H1 (cell line): Measurements from ENCODE around the gene PRMT3. TPM values are rescaled to one million over a fixed set of nuclear protein-coding genes. Genes with fewer than 3 reads are reported as not detected.

Source experiments
- CTCF ChIA-PET: fragments of 300-600 bp; sonication (Branson Sonifier 250); formaldehyde crosslinking; loops from one replicate; lab custom pipeline; 2021; ENCODE audit not compliant: partially characterized antibody; lab: Charles Lee
- POLR2A ChIA-PET: fragments of 300-600 bp; sonication (Branson Sonifier 250); formaldehyde crosslinking; loops from one replicate; lab custom pipeline; 2021; ENCODE audit warnings: inconsistent platforms; ENCODE audit not compliant: partially characterized antibody; lab: Charles Lee
- DNase-seq, 2 experiments: peaks; one replicate each; pipeline versions ENCODE4 v3.0.0 to v3.0.0-alpha.2; 2010 to 2022; ENCODE audit warnings: low spot score in 2 of 2, low read depth in 1 of 2, mixed read lengths in 1 of 2
- FAIRE-seq: peaks from 2 replicates; lab custom pipeline; 2011; peaks lifted over from hg19 to GRCh38; lab: Jason Lieb, UNC
- H2AFZ ChIP-seq: 2 replicates; pipeline ENCODE4 v1.8.1; 2012; ENCODE audit warnings: low read length, inconsistent platforms
- H2AK5ac ChIP-seq: 2 replicates; pipeline ENCODE4 v1.6.1; 2013; ENCODE audit warnings: low read depth, low read length
- H2BK120ac ChIP-seq: replicated peaks from 2 replicates; pipeline ENCODE3; 2013; ENCODE audit warnings: low read depth, low read length, inconsistent platforms
- H2BK12ac ChIP-seq: 2 replicates; pipeline ENCODE4 v1.6.1; 2013; ENCODE audit warnings: low read depth, low read length
- H2BK15ac ChIP-seq: 2 replicates; pipeline ENCODE4 v1.6.1; 2013; ENCODE audit warnings: low read length
- H2BK20ac ChIP-seq: 2 replicates; pipeline ENCODE4 v1.6.1; 2013; ENCODE audit warnings: low read length
- H2BK5ac ChIP-seq: 2 replicates; pipeline ENCODE4 v1.6.1; 2013; ENCODE audit warnings: low read depth, low read length
- H3K14ac ChIP-seq: 2 replicates; pipeline ENCODE4 v1.6.1; 2013; ENCODE audit warnings: inconsistent platforms; ENCODE audit not compliant: insufficient read length
- H3K18ac ChIP-seq: 2 replicates; pipeline ENCODE4 v1.6.1; 2013; ENCODE audit warnings: low read length; ENCODE audit errors: extremely low read depth
- H3K23ac ChIP-seq: 2 replicates; pipeline ENCODE4 v1.6.1; 2013; ENCODE audit warnings: inconsistent platforms; ENCODE audit not compliant: insufficient read length
- H3K23me2 ChIP-seq: 2 replicates; pipeline ENCODE4 v1.6.1; 2013; ENCODE audit warnings: low read depth, low read length
- H3K27ac ChIP-seq: 2 replicates; pipeline ENCODE4 v1.6.1; 2011; ENCODE audit warnings: low read depth, low read length, inconsistent platforms
- H3K27me3 ChIP-seq, 4 experiments: replicated peaks in 1 of 4; 1 replicate in 1 of 4; 2 replicates in 3 of 4; pipeline versions ENCODE4 v1.6.1 to v1.8.1; 2011 to 2013; ENCODE audit warnings: low read length in 3 of 4, mild to moderate bottlenecking in 3 of 4, inconsistent platforms in 2 of 4, mixed read lengths in 2 of 4, moderate library complexity in 1 of 4; ENCODE audit not compliant: control insufficient read depth in 3 of 4, insufficient read depth in 3 of 4; ENCODE audit errors: extremely low read depth in 1 of 4
- H3K36me3 ChIP-seq, 4 experiments: 2 replicates each; pipeline versions ENCODE4 v1.6.1 to v1.8.1; 2011 to 2013; ENCODE audit warnings: mild to moderate bottlenecking in 4 of 4, low read length in 3 of 4, moderate library complexity in 2 of 4, control low read depth in 1 of 4, inconsistent platforms in 1 of 4; ENCODE audit not compliant: insufficient read depth in 4 of 4, control insufficient read depth in 2 of 4
- H3K4ac ChIP-seq: replicated peaks from 2 replicates; pipeline ENCODE3; 2013; ENCODE audit warnings: low read length, low read depth, mixed read lengths, inconsistent platforms; ENCODE audit not compliant: insufficient read length
- H3K4me1 ChIP-seq, 4 experiments: replicated peaks in 1 of 4; 1 replicate in 1 of 4; 2 replicates in 3 of 4; pipeline versions ENCODE4 v1.6.1 to v1.8.1; 2011 to 2013; ENCODE audit warnings: low read length in 3 of 4, inconsistent platforms in 2 of 4, mixed read lengths in 1 of 4; ENCODE audit not compliant: insufficient read depth in 4 of 4, control insufficient read depth in 3 of 4
- H3K4me2 ChIP-seq, 2 experiments: 2 replicates each; pipeline versions ENCODE4 v1.6.1 to v1.8.1; 2011 to 2013; ENCODE audit warnings: low read depth in 2 of 2, low read length in 2 of 2, control low read depth in 1 of 2, inconsistent platforms in 1 of 2, mild to moderate bottlenecking in 1 of 2; ENCODE audit not compliant: insufficient read depth in 1 of 2
- H3K4me3 ChIP-seq, 4 experiments: fragments of 200-600, 300-600 bp in 1 of 4; sonication (generic), shearing (Covaris generic), sonication (Bioruptor Twin) in 1 of 4; 2 replicates each; pipeline versions ENCODE4 v1.5.1 to v1.8.1; 2011 to 2016; ENCODE audit warnings: low read length in 4 of 4, low read depth in 3 of 4, control low read depth in 2 of 4, inconsistent platforms in 2 of 4, mild to moderate bottlenecking in 2 of 4, mixed read lengths in 1 of 4, moderate library complexity in 1 of 4; ENCODE audit not compliant: insufficient read depth in 2 of 4; ENCODE audit errors: extremely low read depth in 1 of 4
- H3K56ac ChIP-seq: replicated peaks from 2 replicates; pipeline ENCODE3; 2013; ENCODE audit warnings: low read depth, mild to moderate bottlenecking, mixed read lengths, low read length, inconsistent platforms; ENCODE audit not compliant: insufficient read length
- H3K79me1 ChIP-seq: 2 replicates; pipeline ENCODE4 v1.6.1; 2013; ENCODE audit warnings: low read depth, low read length, control low read depth
- H3K79me2 ChIP-seq, 2 experiments: 2 replicates each; pipeline versions ENCODE4 v1.6.1 to v1.8.1; 2012 to 2013; ENCODE audit warnings: low read length in 2 of 2, mild to moderate bottlenecking in 2 of 2, inconsistent platforms in 1 of 2; ENCODE audit not compliant: insufficient read depth in 2 of 2, control insufficient read depth in 1 of 2
- H3K9ac ChIP-seq, 4 experiments: replicated peaks in 1 of 4; 1 replicate in 1 of 4; 2 replicates in 3 of 4; pipeline versions ENCODE4 v1.6.1 to v1.8.1; 2011 to 2013; ENCODE audit warnings: low read depth in 3 of 4, low read length in 3 of 4, control low read depth in 2 of 4, mild to moderate bottlenecking in 2 of 4, moderate library complexity in 2 of 4, inconsistent platforms in 1 of 4; ENCODE audit errors: extremely low read depth in 1 of 4
- H3K9me3 ChIP-seq, 2 experiments: 2 replicates each; pipeline versions ENCODE4 v1.6.1 to v1.8.1; 2012 to 2013; ENCODE audit warnings: mild to moderate bottlenecking in 2 of 2, moderate library complexity in 2 of 2, control low read depth in 1 of 2, inconsistent platforms in 1 of 2, low read depth in 1 of 2, low read length in 1 of 2, mixed read lengths in 1 of 2; ENCODE audit not compliant: insufficient read depth in 2 of 2
- H4K20me1 ChIP-seq, 2 experiments: replicated peaks in 1 of 2; 2 replicates each; pipeline versions ENCODE3 to v1.8.1; 2011 to 2013; ENCODE audit warnings: inconsistent platforms in 2 of 2, low read length in 2 of 2, mild to moderate bottlenecking in 1 of 2; ENCODE audit not compliant: insufficient read depth in 2 of 2, control insufficient read depth in 1 of 2
- H4K5ac ChIP-seq: 2 replicates; pipeline ENCODE4 v1.6.1; 2013; ENCODE audit warnings: low read length, low read depth, mixed read lengths, inconsistent platforms; ENCODE audit not compliant: insufficient read length
- H4K8ac ChIP-seq: 2 replicates; pipeline ENCODE4 v1.8.0; 2013; ENCODE audit warnings: mild to moderate bottlenecking, moderate library complexity, low read length, inconsistent platforms; ENCODE audit not compliant: insufficient read depth; ENCODE audit errors: extremely low read depth
- H4K91ac ChIP-seq: replicated peaks from 2 replicates; pipeline ENCODE3; 2013; ENCODE audit warnings: low read length, mixed read lengths, inconsistent platforms; ENCODE audit not compliant: insufficient read length
- BRCA1 ChIP-seq: IDR thresholded peaks from 2 replicates; pipeline ENCODE4 v1.6.1; 2012; ENCODE audit warnings: low read depth, low read length, improper control_type of control experiment
- CREB1 ChIP-seq: IDR thresholded peaks from 2 replicates; pipeline ENCODE4 v1.6.1; 2012; ENCODE audit warnings: inconsistent platforms
- CTCF ChIP-seq, 3 experiments: IDR thresholded peaks; 1 replicate in 2 of 3; 2 replicates in 1 of 3; pipeline versions ENCODE4 v1.5.1 to v1.6.1; 2011; ENCODE audit warnings: low read length in 3 of 3, mild to moderate bottlenecking in 3 of 3, inconsistent platforms in 2 of 3, low read depth in 1 of 3, moderate library complexity in 1 of 3; ENCODE audit not compliant: insufficient read depth in 1 of 3; ENCODE audit errors: control extremely low read depth in 1 of 3
- GTF2F1 ChIP-seq: IDR thresholded peaks from 2 replicates; pipeline ENCODE4 v1.6.1; 2012; ENCODE audit warnings: low read depth, low read length, improper control_type of control experiment, borderline replicate concordance
- HDAC6 ChIP-seq: IDR thresholded peaks from one replicate; pipeline ENCODE4 v1.7.1; 2012; ENCODE audit warnings: low read depth, mild to moderate bottlenecking, inconsistent platforms, low read length, moderate library complexity
- RBBP5 ChIP-seq: IDR thresholded peaks from 2 replicates; pipeline ENCODE4 v1.7.1; 2012; ENCODE audit warnings: low read depth, mild to moderate bottlenecking, inconsistent platforms, low read length, moderate library complexity, borderline replicate concordance
- RXRA ChIP-seq: IDR thresholded peaks from 2 replicates; pipeline ENCODE4 v1.6.1; 2011; ENCODE audit warnings: low read depth, mild to moderate bottlenecking, low read length, moderate library complexity; ENCODE audit not compliant: insufficient read depth
- SP2 ChIP-seq: IDR thresholded peaks from 2 replicates; pipeline ENCODE4 v1.6.1; 2012; ENCODE audit warnings: mild to moderate bottlenecking, low read length, inconsistent platforms
- SP4 ChIP-seq: IDR thresholded peaks from 2 replicates; pipeline ENCODE4 v1.6.1; 2012; ENCODE audit warnings: low read length, inconsistent platforms
- SUZ12 ChIP-seq: fragments of 200-600 bp; sonication (generic); IDR thresholded peaks from 2 replicates; pipeline ENCODE4 v1.6.1; 2012; ENCODE audit warnings: mild to moderate bottlenecking, inconsistent platforms, low read length, moderate library complexity, mixed read lengths
- TEAD4 ChIP-seq: IDR thresholded peaks from 2 replicates; pipeline ENCODE4 v1.6.1; 2012; ENCODE audit warnings: low read depth, low read length, inconsistent platforms, mixed read lengths
- YY1 ChIP-seq: IDR thresholded peaks from 2 replicates; pipeline ENCODE4 v1.6.1; 2011; ENCODE audit warnings: low read depth, mild to moderate bottlenecking, low read length
- ZNF274 ChIP-seq: IDR thresholded peaks from 2 replicates; pipeline ENCODE4 v1.7.0; 2012; ENCODE audit warnings: low read length, borderline replicate concordance; ENCODE audit errors: extremely low read depth
- WGBS, 2 experiments: shearing (Covaris generic) in 1 of 2; methylation state at CpG; one replicate each; pipeline versions ENCODE4 v1.1.6 to v1.1.7; 2013 to 2015; ENCODE audit warnings: low lambda C conversion rate in 2 of 2, mixed read lengths in 2 of 2, inconsistent platforms in 1 of 2, low coverage in 1 of 2, missing lambda C conversion rate in 1 of 2; ENCODE audit not compliant: insufficient replicate concordance in 2 of 2, insufficient coverage in 1 of 2, insufficient read length in 1 of 2; ENCODE audit errors: extremely low coverage in 1 of 2, missing lambda C conversion rate in 1 of 2; 5-methylcytosine and 5-hydroxymethylcytosine counted together
- polyA plus RNA-seq, 7 experiments: library from polyadenylated mRNA; depleted of rRNA in 3 of 7; stranded (reverse) in 5 of 7; unstranded in 2 of 7; fragments of >200 nt in 5 of 7; fragments of 200-250 nt in 2 of 7; gene quantifications; 1 replicate in 5 of 7; 2 replicates in 1 of 7; 4 replicates in 1 of 7; pipeline versions ENCODE4 v1.2.1 to v1.2.3, GENCODE V29; 2011 to 2013; ENCODE audit warnings: missing spikeins in 2 of 7, mixed read lengths in 2 of 7
- total RNA-seq: library from RNA; stranded (reverse); fragmentation: NEBNext Ultra II Directional; extraction: Animal tissue kit (Norgen Biotek cat#: 25700); gene quantifications from 2 replicates; pipeline ENCODE4 v1.2.1, GENCODE V29; 2021

The PRMT3 gene
- total and polyA plus RNA-seq, 2 of the 8 experiments (the other 6 are each of a cell fraction or from before 2014, with no cell fraction given): 11.2 to 26.5 TPM

- no peak for FAIRE-seq
Observed at GRCh38 chr11:20511982-20512381, 124.5 kb downstream of the PRMT3 start.

More at GRCh38 chr11:20511982-20512381, 124.5 kb downstream of the PRMT3 start:
- POLR2A ChIA-PET: interaction anchor here (1.4 to 1.6 kb wide), 2 partner anchors 10 to 35 kb away, joined by 3 read pairs; no protein-coding TSS in a partner anchor
- Histone ChIP-seq H3K4me3 (no peak overlapping the region), H4K20me1 (no peaks in the 10 kb centered on the region), H3K27me3 (no peaks in the 10 kb centered on the region), H3K4me2 (no peak overlapping the region), H3K4ac (no peak overlapping the region), H3K23ac (no peak overlapping the region), H3K56ac (no peak overlapping the region), H2AK5ac (no peak overlapping the region), H3K4me1 (peaks cover 0 to 5% (median 3%) of the 10 kb centered on the region in 4 experiments; a peak in 4 of 7 replicates), H3K79me1 (no peaks in the 10 kb centered on the region), H2BK5ac (no peak overlapping the region), H3K23me2 (no peaks in the 10 kb centered on the region), H2AFZ (no peak overlapping the region), H4K8ac (no peak overlapping the region), H3K27ac (no peak overlapping the region), H2BK120ac (no peak overlapping the region), H4K91ac (no peak overlapping the region), H3K18ac (no peak overlapping the region), H2BK20ac (no peak overlapping the region), H3K79me2 (no peaks in the 10 kb centered on the region), H2BK12ac (no peak overlapping the region), H3K14ac (no peak overlapping the region), H3K9me3 (no peaks in the 10 kb centered on the region), H3K9ac (no peak overlapping the region), H2BK15ac (no peak overlapping the region), H4K5ac (no peak overlapping the region), H3K36me3 (no peaks in the 10 kb centered on the region; a peak in 1 of 8 replicates)
- no peak for DNase-seq
- WGBS, 2 experiments: 97% methylated on average over 5 of the region's 5 CpGs; no CpG with 5 or more reads in 1 of the 2 experiments
- CTCF ChIA-PET: interaction anchor here (1.5 to 1.7 kb wide), 2 partner anchors 10 to 23 kb away, joined by 4 read pairs; no protein-coding TSS in a partner anchor
- TF ChIP-seq SP2 (no peak), HDAC6 (no peak), RBBP5 (no peak), TEAD4 (no peak), CTCF (IDR thresholded peaks at IDR 0.05; ENCODE audit: control extremely low read depth in 1 of 3, insufficient read depth in 1 of 3, low read depth in 1 of 3, low read length in 3 of 3) (no peak), YY1 (no peak), BRCA1 (no peak), ZNF274 (no peak), CREB1 (no peak), RXRA (no peak), SUZ12 (no peak), SP4 (no peak), GTF2F1 (no peak)
